ENCODE measurements around the gene ESF1. TPM values are rescaled to one million over a fixed set of nuclear protein-coding genes. Genes with fewer than 3 reads are reported as not detected.

The ESF1 gene, protein sequence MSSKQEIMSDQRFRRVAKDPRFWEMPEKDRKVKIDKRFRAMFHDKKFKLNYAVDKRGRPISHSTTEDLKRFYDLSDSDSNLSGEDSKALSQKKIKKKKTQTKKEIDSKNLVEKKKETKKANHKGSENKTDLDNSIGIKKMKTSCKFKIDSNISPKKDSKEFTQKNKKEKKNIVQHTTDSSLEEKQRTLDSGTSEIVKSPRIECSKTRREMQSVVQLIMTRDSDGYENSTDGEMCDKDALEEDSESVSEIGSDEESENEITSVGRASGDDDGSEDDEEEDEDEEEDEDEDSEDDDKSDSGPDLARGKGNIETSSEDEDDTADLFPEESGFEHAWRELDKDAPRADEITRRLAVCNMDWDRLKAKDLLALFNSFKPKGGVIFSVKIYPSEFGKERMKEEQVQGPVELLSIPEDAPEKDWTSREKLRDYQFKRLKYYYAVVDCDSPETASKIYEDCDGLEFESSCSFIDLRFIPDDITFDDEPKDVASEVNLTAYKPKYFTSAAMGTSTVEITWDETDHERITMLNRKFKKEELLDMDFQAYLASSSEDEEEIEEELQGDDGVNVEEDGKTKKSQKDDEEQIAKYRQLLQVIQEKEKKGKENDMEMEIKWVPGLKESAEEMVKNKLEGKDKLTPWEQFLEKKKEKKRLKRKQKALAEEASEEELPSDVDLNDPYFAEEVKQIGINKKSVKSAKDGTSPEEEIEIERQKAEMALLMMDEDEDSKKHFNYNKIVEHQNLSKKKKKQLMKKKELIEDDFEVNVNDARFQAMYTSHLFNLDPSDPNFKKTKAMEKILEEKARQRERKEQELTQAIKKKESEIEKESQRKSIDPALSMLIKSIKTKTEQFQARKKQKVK
- 21.6 to 28.3 TPM (median 24.1 TPM) in 5 replicates for total RNA-seq (2022; extraction: Qiagen RNA extraction)

DNA sequence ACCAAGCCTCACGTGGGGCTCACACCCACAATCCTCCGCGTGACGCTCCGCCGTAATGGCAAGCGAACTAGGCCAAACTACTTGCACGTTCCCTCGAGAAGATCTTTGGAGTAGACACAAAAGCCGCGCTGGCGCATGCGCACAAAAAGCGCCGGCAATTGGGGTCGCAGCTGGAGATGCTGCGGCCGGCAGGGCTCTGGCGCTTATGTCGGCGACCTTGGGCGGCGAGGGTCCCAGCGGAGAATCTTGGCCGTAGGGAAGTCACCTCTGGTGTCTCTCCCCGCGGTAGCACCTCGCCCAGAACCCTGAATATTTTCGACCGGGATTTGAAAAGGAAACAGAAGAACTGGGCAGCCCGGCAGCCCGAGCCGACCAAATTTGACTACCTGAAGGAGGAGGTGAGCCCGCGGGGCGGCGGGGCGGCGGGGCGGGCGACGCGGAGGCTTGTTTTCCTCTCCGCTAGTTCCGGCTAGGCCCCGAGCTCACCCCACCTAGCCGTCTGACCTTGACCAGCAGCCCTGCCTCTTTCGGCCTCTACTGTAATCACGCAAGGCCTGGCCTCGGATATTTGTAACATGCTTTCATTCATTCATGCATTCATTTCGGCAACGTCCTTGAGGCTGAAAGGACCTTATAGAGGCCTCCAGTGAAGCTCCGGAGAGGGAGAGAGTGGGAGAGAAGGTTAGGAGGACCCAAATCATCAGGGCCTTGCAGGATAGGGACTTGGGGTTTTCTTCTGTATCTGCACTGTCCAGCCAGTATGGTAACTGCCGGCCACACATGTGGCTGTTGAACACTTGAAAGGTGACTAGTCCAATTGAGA lies at the start of gene ESF1, which contains the start of gene NDUFAF5:
Gene ESF1, minus strand, starts transcription at position 27 of the 823 bp plus-strand sequence. CDS start 1,779 bp downstream, outside the sequence.
Gene NDUFAF5, plus strand, starts transcription at position 136 of the 823 bp plus-strand sequence. Its CDS starts 41 bp downstream, at position 177.

Other genes with a start within 250 kb of the ESF1 start
- gene TASP1, start 146.0 kb downstream of the ESF1 start, total RNA-seq (2022; extraction: Qiagen RNA extraction): 8.5 to 10.4 TPM (median 9.5 TPM) in 5 replicates
- 32.3 to 37.3 TPM (median 36.1 TPM) in 5 replicates for gene NDUFAF5, start 109 bp upstream of the ESF1 start, total RNA-seq (2022; extraction: Qiagen RNA extraction)
- gene SEL1L2, start 205.7 kb upstream of the ESF1 start, total RNA-seq (2022; extraction: Qiagen RNA extraction): not detected in 5 replicates
- gene MACROD2, start 210.6 kb upstream of the ESF1 start, total RNA-seq (2022; extraction: Qiagen RNA extraction): 0.26 to 0.64 TPM (median 0.51 TPM) in 5 replicates

Measured in A549 treated with dexamethasone at 1 μM for 4 hours (cell line).